Measurements from ENCODE around the gene DZIP3.

The DZIP3 gene, protein sequence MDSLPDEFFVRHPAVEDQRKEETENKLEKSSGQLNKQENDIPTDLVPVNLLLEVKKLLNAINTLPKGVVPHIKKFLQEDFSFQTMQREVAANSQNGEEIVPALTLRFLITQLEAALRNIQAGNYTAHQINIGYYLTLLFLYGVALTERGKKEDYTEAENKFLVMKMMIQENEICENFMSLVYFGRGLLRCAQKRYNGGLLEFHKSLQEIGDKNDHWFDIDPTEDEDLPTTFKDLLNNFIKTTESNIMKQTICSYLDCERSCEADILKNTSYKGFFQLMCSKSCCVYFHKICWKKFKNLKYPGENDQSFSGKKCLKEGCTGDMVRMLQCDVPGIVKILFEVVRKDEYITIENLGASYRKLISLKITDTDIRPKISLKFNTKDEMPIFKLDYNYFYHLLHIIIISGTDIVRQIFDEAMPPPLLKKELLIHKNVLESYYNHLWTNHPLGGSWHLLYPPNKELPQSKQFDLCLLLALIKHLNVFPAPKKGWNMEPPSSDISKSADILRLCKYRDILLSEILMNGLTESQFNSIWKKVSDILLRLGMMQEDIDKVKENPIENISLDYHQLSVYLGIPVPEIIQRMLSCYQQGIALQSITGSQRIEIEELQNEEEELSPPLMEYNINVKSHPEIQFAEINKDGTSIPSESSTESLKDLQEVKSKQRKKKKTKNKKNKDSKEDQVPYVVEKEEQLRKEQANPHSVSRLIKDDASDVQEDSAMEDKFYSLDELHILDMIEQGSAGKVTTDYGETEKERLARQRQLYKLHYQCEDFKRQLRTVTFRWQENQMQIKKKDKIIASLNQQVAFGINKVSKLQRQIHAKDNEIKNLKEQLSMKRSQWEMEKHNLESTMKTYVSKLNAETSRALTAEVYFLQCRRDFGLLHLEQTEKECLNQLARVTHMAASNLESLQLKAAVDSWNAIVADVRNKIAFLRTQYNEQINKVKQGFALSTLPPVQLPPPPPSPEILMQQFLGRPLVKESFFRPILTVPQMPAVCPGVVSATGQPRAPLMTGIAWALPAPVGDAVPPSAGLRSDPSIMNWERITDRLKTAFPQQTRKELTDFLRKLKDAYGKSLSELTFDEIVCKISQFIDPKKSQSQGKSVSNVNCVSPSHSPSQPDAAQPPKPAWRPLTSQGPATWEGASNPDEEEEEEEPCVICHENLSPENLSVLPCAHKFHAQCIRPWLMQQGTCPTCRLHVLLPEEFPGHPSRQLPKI

DNA sequence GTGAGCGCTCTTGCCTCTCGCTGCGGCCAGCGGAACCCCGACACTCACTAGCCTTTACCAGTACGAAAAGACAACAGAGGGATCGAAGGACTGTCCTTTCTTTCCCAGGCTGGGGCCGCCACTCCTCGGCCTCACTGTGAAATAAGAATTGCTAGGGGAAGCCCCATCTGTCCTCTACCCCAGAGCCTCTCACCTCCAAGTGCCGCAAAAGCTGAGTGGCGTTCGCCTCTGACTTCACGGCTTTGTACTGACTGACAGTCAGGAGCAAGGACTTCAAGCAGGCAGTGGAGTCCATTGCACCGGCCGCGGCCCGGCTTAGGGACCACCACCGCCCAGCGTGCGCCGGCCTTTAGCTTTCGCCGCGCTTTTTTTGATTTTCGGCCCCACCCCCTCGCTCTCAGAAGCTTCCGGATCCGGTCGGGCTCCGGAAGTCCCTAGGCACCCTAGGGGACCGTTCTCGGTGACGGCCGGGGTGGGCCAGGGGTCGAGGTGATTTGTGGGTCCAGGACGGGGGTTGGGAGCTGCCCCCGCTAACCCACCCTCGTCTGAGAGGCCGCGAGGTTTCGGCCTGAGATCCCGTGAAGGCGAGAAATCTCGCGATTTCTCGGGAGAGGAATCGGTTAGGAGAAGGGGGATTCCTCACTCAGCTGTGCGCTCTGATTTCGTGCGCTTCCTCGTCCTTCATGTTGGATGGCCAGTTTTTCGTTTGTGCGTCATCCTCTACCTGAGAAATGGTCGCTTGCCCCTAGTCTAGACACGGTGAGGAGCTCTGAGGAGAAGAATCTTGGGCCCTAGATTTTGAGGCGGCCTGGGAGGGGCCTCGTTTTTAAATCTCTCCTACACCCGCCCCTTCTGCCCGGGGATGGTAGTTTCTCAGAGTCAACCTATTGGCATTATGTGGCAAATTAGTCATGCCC is at the start of gene DZIP3, which contains the start of gene CIP2A:
Gene DZIP3 (plus strand): TSS at position 642 of the 917 bp plus-strand sequence. CDS start 15,685 bp downstream, outside the sequence.
Gene CIP2A (minus strand): TSS at position 358 of the 917 bp plus-strand sequence. CDS start 63 bp downstream, at position 295.
- DNase-seq (ENCODE audit: low spot score), result peak; percentile 91

DNA sequence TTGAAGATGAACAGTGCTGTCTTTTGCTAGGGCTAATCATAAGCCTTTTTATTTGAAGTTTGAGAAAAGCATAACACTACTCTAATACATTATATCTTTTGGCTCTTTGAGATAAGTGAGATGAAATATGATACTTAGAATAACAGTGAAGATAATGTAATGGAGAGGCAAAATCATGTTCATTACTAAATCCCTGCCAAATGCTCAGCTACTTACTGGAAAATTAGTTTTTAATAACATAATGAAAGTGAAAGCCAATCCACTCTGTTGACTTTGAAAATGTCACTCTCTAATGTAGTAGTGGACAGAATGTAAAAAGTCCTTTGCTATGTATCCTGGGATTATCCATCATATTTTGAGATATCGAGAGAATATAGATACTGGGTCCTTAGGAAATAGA is 43.3 kb upstream of the DZIP3 start:
- no peak for DNase-seq (ENCODE audit: low spot score)

DNA sequence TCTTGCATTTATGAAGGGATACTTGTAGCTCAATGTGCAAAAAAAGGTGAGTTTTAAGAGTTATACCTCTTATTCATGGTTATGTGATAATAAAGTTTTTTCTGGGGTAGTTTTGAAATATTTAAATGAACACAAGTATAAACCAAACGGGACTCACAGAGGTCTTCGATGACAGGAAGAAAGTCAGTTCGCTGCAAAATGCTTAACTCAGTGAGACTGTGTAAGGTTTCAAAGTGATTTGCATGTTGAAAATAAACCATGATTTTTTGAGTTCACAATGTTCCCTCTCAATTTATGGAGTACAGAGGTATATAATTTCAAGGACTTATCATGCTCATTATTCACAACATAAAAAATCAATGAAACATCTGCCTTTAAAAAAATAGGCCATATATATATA is 42.8 kb upstream of the DZIP3 start:
- DNase-seq (ENCODE audit: low spot score), result no peak

DNA sequence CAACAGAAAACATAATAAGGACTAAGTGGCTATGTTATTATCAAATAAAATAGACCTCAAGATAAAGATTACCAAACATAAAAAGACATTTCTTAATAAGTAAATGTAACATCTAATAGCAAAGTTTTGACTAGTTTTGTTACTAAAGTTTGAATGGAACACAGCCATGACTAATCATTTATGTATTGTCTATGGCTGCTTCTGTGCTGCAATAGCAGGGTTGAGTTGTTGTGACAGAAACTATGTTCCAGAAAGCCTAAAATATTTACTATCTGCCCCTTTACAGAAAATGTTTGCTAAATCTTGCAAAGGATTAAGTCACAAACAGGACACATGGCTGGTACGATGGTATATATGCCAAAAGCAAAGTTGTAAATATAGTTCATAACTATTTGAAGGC is 41.2 kb upstream of the DZIP3 start:
- DNase-seq (ENCODE audit: low spot score), result no peak

DNA sequence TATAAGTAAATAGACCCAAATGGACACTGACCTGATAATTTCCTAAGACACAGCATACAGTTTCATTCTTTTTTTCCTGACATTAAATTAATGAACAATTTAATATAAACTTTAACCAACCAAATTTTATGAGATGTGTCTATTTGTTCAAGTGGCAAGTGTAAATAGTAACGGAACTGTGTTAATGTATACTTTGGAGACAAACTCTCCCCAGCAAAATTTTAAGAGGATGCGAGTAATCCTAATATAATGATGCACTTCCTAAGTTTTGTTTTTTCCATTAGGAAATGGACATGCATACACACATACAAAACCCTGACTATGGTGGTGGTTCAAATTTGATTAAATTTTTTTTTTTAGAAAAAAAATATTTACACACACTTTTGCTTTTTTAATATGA is 40.6 kb upstream of the DZIP3 start:
- DNase-seq (ENCODE audit: low spot score), result no peak

DNA sequence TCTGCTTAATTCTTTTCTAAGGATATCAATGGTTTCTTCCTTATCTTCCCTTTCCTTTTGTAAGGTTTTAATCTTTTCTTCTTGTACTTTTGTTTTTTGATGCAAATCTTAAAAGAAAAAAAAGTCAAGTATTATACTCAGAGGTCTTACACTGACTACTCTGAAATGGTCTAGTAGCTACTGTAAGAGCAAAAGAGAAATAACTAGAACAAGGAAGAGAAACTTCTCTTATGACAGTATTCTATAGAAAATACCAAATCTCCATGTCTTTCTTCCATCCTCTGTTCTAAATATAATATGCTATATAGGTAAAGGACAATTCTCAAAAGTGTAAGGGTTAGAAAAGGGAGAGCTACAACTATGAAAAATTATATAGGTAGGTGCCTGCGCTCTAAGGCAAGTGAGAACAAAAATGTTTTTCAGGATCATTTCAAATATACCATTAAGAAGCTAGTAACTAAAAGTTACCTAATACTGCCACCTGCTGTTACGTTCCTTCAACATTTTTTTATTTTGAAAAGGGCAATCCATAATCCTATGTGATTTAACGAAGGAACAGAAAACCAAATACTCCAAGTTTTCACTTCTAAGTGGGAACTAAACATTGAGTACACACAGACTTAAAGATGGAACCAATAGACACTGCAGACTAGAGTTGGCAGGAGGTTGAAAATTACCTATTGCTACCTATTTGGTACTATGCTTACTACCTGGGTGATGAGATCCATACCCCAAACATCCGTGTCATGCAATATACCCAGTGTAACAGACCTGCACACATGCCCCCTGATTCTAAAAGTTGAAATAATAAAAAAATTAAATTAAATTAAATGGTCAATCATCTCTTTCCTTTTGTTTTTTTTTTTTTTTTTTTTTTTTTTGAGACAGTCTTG is 37.0 kb upstream of the DZIP3 start:
- DNase-seq (ENCODE audit: low spot score), result peak; percentile 18

DNA sequence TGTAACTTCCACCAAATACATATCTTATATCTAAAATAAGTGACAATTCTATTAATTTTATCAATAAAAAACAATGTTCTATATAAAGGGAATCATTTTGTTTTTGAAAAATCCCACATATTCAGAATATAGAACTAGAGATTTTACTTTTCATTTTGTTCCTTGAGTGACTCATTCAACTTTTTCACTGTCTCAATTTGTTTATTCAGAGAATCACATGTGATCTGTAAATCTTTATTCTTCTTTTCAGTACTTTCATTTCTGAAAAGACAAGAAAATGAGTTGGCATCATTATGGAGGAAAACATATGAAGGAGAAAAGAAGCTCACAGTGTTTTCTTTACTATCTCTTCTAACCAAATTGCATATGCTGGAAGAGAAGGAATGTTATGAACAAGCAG is 35.3 kb upstream of the DZIP3 start:
- no peak for DNase-seq (ENCODE audit: low spot score)

DNA sequence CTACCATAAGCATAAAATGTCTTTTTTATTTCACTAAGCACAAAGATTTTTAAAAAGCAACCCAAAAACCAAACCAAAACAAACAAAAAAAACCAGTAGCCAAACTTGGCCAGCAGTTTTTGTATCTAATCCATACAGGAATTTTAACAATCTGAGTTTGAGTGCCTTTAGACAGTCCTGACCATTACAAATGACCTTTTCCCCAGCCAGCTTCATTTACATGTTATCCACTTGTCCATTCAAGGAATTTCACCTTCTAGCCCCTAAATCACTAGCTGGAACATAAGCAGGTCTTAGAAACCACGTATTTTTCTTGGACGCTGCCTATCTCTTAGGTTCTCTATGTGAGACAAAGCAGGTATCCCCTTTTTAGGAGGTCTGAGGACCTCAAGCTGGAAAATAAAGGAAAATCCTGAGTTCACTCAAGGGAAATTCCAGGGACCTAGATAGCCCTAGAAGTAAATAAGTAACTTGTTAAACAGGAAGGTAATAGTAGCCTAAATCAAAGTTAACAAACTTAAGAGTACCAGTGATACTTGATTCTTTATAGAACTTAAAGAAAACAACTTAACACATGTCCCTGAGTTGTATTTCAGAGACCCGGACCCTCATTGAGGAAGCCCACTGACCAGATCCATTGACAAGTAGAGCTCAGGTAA is 34.5 kb upstream of the DZIP3 start:
- DNase-seq (ENCODE audit: low spot score), result no peak

DNA sequence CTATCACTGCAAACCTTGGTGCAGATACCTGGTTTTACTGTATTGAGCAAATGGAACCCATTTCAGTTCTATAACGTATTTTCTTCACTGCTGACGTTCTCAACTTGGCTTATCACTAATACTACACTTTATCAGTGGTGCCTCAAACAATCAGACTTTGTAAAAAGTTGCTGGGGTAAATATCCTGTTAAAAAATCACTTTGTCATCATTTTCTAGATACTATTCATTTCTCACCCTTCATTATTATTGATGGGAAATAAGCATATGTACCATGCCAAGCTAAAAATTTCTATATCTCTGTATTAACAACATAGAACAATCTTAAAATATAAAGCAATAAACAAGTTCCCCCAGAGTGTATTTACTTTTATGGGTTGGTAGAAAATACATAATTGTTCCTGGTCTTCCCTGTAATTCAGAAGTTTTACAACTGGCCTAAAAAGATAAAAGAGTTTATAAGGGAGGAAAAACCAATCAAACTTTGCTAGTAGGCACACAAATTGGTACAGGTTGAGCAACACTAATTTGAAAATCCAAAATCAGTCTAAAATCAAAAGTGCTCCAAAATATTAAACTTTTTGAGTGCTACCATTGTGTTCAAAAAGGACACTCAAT is 33.4 kb upstream of the DZIP3 start:
- DNase-seq (ENCODE audit: low spot score), result no peak

DNA sequence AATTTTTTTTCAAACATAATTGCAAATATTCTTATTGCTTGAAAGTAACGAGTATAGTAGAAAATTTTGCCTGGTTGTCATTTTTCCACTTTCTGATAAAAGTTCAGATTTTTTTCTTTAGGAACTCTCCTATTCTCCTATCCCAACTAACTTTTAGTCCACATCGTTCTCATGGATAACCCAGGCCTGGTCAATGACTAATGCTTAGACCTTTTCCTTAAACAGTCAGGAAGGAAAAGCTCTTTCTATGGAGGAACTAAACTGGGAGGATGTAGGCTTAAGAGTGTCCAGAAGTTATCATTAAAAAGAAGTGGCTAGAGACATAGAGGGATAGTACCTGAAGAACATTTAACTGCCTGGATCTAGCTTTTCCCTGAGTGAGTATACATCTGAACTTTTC is 27.0 kb upstream of the DZIP3 start:
- DNase-seq (ENCODE audit: low spot score), result no peak

DNA sequence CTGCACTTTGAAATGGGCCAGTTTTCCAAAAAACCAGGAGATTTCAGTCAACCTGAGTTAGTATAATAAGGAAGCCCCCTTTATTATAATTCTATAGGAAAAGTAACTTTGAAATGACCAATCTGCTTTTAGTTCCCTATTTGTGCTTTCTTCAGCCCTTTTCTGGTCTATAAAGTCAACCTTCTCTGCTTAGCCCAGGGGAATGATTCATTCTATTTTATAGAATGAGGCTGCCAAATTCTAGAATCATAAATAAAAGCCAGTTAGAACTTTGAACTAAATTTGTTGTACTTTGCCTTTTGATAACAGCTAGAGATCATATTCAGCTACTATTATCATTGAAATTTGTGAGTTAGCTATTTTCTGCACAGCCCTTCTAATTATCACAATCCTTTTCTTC is 25.0 kb upstream of the DZIP3 start:
- no peak for DNase-seq (ENCODE audit: low spot score)

DNA sequence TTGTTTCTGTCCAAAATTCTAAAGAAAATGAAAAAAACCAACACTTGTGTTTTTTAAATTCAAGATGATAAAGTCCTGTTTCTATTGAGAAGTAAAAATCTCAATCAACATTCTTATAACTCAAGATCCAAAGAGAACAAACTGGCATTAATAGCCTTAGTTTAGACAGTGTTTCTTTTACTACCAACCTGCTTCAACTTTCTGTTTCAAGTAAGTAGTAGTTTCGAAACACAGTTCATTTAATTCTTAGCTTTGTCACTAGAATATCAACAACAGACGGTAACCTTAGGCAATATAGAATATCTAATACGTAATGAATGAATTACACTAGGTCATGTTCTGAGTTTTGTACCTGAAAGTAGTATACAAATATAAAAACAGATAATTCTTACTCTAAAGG is 24.0 kb upstream of the DZIP3 start:
- DNase-seq (ENCODE audit: low spot score), result no peak

DNA sequence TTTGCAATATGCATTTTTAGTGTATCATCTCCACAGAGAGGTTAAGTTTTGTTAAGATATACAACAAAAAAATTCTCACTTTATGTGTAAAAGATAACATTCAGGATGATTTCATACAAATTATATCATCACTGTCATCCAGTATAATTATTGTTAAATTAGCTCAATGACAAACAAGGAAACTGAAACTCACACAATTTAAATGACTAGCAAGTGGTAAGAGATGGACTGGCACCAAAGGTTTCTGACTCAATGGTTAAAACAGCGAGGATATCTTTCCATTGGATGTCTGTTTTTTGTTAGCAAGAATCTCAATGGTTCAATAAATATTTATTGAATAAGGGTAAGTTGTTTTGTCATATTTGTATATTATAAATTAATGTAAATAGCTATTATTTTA is 22.9 kb upstream of the DZIP3 start:
- DNase-seq (ENCODE audit: low spot score), result no peak

DNA sequence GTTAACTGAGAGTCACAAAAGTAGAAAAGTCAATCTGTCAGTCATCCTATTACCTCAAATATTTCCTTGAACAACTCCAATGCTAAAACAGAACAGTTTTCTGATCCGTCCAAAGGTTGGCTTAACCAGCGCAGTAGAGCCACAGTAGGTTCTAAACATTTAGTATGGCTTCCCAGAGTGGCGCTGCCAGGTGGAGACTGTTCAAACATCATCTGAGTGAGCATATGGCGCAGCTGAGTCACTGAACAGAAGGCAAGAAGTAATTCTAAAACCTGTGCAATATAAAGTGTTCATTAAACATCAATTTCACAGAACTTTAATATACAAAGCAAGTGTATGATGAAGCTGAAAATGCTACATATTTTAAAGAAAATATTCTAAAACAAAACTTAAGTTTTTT is 20.2 kb upstream of the DZIP3 start:
- DNase-seq (ENCODE audit: low spot score), result no peak

DNA sequence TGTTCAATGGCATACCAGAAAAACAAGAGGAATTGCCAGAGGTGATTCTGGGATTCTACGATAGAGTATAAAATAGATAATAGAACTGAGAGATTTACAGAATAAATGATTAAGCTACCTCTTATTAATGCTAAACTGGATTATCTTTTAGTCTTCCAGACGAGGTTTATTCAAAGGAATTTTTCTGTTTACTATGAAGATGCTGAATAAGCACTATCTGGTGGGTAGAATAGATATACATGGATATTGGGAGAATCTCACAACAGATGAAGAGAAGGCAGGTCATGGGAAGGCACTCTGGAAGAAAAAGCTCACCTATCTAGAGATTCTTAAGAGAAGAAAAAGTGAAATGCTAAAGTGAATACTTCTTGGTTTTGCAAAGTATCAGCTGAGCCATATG is 11.5 kb upstream of the DZIP3 start:
- DNase-seq (ENCODE audit: low spot score), result no peak

DNA sequence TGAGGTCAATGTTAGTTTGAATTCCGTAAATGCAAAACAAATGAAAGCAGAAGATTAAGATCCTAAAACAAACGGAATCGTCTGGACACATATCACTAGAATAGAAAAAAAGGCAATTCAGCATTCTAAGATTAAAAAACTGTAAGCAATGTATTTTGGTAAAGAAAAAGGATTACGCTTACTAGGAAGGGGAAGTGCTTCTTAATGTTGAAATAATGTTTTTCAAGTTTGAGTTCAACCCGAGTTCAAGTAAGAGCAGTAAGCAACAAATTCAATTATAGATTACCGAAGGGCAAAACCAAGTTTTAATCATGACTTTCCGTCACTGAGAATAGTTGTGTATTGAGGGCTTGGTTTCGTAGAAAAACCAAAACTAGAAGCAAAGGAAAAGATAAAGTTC is 921 bp upstream of the DZIP3 start:
- no peak for DNase-seq (ENCODE audit: low spot score)

DNA sequence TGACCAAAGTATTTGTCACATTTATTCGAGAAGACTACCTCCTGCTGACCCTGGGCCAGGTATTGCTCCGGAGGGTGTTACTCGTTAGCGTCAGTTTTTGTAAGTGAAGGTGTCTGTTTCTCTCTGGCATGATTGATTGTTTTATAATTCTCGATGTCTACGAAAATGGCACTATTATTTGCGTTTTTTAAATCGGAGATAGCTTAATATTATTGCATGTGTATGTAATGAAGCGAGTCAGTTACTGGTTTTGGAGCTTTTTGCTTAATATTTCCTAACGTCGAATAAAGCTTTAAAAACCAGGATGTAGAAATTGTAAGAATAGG is 439 bp downstream of the DZIP3 start:
- no peak for DNase-seq (ENCODE audit: low spot score)

DNA sequence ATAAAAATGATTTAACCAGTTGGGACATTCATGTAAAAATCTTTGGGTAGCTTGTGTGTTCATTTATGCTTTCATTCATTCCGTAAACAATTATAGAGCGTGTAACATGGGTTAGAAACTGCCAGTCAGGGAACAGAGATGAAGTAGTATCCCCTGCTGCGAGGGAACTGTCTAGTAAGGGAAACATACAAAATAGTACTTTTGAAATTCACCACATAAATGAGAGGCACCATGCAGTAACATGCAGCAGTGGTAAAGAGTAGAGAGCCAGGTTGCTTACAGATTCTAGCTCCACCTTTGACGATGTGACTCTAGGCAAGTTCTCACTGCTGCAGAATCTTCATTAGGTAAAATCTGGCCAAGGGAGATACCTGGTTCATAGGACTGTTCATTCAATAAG is 938 bp downstream of the DZIP3 start:
- DNase-seq (ENCODE audit: low spot score), result no peak

DNA sequence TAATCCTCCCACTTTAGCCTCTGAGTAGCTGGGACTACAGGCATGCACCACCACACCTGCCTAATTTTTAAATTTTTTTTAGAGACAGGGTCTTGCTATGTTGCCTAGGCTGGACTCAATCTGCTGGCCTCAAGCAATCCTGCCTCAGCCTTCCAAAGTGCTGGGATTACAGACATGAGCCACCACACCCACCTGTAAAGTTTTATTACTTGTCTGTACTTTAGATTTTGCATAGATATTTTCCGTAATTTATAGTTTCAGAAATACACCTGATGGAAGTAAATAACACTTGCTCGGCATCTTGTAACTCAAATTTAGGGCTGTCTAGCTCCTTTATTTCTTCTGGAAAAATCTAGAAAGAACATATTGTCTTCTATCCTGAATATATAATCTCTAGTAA is 5.8 kb downstream of the DZIP3 start:
- DNase-seq (ENCODE audit: low spot score), result no peak

DNA sequence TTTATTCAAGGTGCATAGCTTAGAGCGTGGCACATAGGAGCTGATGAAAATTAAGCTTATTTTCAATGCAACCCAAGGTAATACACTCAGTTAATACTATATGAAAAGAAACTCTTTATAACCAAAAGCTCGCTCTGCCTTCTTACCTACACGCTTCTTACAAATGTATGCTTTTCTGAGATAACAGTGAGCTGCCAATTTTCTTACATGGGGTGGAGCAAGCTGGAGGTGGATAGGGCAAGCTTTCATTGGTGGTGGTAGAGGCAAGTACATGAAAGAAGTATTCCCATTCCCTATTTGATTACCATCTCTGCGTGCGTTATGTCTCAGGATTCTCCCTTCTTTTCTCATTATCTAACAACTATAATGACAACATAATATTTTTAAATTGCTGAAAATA is 8.9 kb downstream of the DZIP3 start:
- no peak for DNase-seq (ENCODE audit: low spot score)

Measured in activated CD4-positive, alpha-beta T cell treated with anti-CD3 and anti-CD28 coated beads, Interleukin-2, Interleukin-4, amounts not matched to agents 100 ng/mL and 50 ng/mL, durations not matched to agents 16 hours and 8 hours (primary cell).